SK-N-MC (cell line): Measurements from ENCODE around the gene BLACAT1.

Experiments
- EZH2 ChIP-seq: fragments of 200-600 bp; sonication (generic); IDR thresholded peaks from one replicate; pipeline ENCODE4 v1.6.1; 2017; ENCODE audit warnings: antibody characterized with exemption
- FOXP2 ChIP-seq: optimal IDR thresholded peaks from 2 replicates; pipeline ENCODE3; 2011; ENCODE audit warnings: mild to moderate bottlenecking, moderate library complexity; ENCODE audit not compliant: insufficient read depth; ENCODE audit errors: extremely low read length, control extremely low read depth
- POLR2AphosphoS5 ChIP-seq: IDR thresholded peaks from 2 replicates; pipeline ENCODE4 v1.6.1; 2012; ENCODE audit warnings: mild to moderate bottlenecking, low read depth, low read length, borderline replicate concordance

- no peak for TF ChIP-seq POLR2AphosphoS5
- TF ChIP-seq EZH2, result no peak
- no peak for TF ChIP-seq FOXP2
Observed at GRCh38 chr1:205451202-205451601, 4.6 kb downstream of the BLACAT1 start.
